Body of pancreas (tissue), 4 donors: ENCODE results near the gene TTC39C.

Experiments used
- CTCF ChIP-seq, 7 experiments: fragments of 450-650 bp in 4 of 7; fragments of 200-600 bp in 3 of 7; sonication (generic) in 3 of 7; IDR thresholded peaks; one replicate each; pipeline ENCODE4 v1.5.1; 2016 to 2019; ENCODE audit warnings: antibody characterized with exemption in 7 of 7
- POLR2A ChIP-seq, 3 donors: fragments of 450-650 bp; IDR thresholded peaks; one replicate each; pipeline ENCODE4 v1.6.1; 2016; ENCODE audit warnings: antibody characterized with exemption in 3 of 3, mild to moderate bottlenecking in 2 of 3

GRCh38 chr18:24157855-24158254 lies 143.3 kb downstream of the TTC39C start:
- TF ChIP-seq CTCF (IDR thresholded peaks at IDR 0.05) (no peak), POLR2A (IDR thresholded peaks at IDR 0.05) (no peak)
